Liver (tissue), 9 donors: ENCODE data around the gene FZD10. TPM values are rescaled to one million over a fixed set of nuclear protein-coding genes. Genes with fewer than 3 reads are reported as not detected.
A peak's percentile ranks its signal among the peaks of the same experiment; 100 is the strongest.

Experiments
- DNase-seq: peaks from one replicate; pipeline ENCODE4 v3.0.0-alpha.2; 2017; ENCODE audit warnings: low spot score
- H3K27ac ChIP-seq, 2 donors: one replicate each; pipeline ENCODE4 v1.7.0; 2013; ENCODE audit warnings: inconsistent platforms in 2 of 2, low read length in 2 of 2, control low read depth in 1 of 2, low read depth in 1 of 2, mild to moderate bottlenecking in 1 of 2
- H3K27me3 ChIP-seq, 4 donors: one replicate each; pipeline versions ENCODE4 v1.6.1 to v1.7.0; 2013; ENCODE audit warnings: low read length in 3 of 4, inconsistent platforms in 1 of 4, mild to moderate bottlenecking in 1 of 4, moderate library complexity in 1 of 4; ENCODE audit not compliant: control insufficient read depth in 4 of 4, insufficient read depth in 4 of 4
- H3K36me3 ChIP-seq, 4 donors: one replicate each; pipeline versions ENCODE4 v1.6.1 to v1.7.0; 2013; ENCODE audit warnings: low read length in 3 of 4, mild to moderate bottlenecking in 3 of 4, low read depth in 1 of 4, moderate library complexity in 1 of 4; ENCODE audit not compliant: control insufficient read depth in 4 of 4, insufficient read depth in 3 of 4
- H3K4me1 ChIP-seq, 4 donors: one replicate each; pipeline versions ENCODE4 v1.6.1 to v1.7.0; 2013; ENCODE audit warnings: low read length in 3 of 4, mild to moderate bottlenecking in 3 of 4, moderate library complexity in 1 of 4; ENCODE audit not compliant: control insufficient read depth in 4 of 4, insufficient read depth in 4 of 4
- H3K4me3 ChIP-seq, 3 donors: one replicate each; pipeline versions ENCODE4 v1.6.1 to v1.7.0; 2013; ENCODE audit warnings: low read length in 3 of 3, control low read depth in 1 of 3, low read depth in 1 of 3, mild to moderate bottlenecking in 1 of 3
- H3K9ac ChIP-seq, 2 donors: one replicate each; pipeline ENCODE4 v1.7.0; 2013; ENCODE audit warnings: low read length in 2 of 2, mild to moderate bottlenecking in 2 of 2, moderate library complexity in 2 of 2, control low read depth in 1 of 2, low read depth in 1 of 2
- H3K9me3 ChIP-seq, 4 donors: one replicate each; pipeline versions ENCODE4 v1.6.1 to v1.7.0; 2013; ENCODE audit warnings: low read length in 3 of 4; ENCODE audit not compliant: control insufficient read depth in 4 of 4
- FOXA1 ChIP-seq: IDR thresholded peaks from 2 replicates; pipeline ENCODE4 v1.6.1; 2016; ENCODE audit warnings: antibody characterized with exemption
- FOXA2 ChIP-seq: IDR thresholded peaks from 2 replicates; pipeline ENCODE4 v1.6.1; 2016; ENCODE audit warnings: antibody characterized with exemption
- GABPA ChIP-seq, 2 donors: IDR thresholded peaks in 1 of 2; conservative IDR thresholded peaks in 1 of 2; 2 replicates each; pipeline ENCODE4 v1.6.1; 2016; ENCODE audit warnings: antibody characterized with exemption in 2 of 2, mild to moderate bottlenecking in 1 of 2, moderate library complexity in 1 of 2
- HNF4A ChIP-seq, 2 donors: conservative IDR thresholded peaks; 2 replicates each; pipeline ENCODE4 v1.6.1; 2016; ENCODE audit warnings: antibody characterized with exemption in 2 of 2, mild to moderate bottlenecking in 2 of 2
- HNF4G ChIP-seq: IDR thresholded peaks from 2 replicates; pipeline ENCODE4 v1.6.1; 2016; ENCODE audit warnings: antibody characterized with exemption
- NR2F2 ChIP-seq: IDR thresholded peaks from 2 replicates; pipeline ENCODE4 v1.6.1; 2016; ENCODE audit warnings: antibody characterized with exemption
- RXRA ChIP-seq, 2 donors: IDR thresholded peaks; 2 replicates each; pipeline ENCODE4 v1.6.1; 2017 to 2018; ENCODE audit warnings: antibody characterized with exemption in 2 of 2, mild to moderate bottlenecking in 1 of 2
- SP1 ChIP-seq: IDR thresholded peaks from 2 replicates; pipeline ENCODE4 v1.6.1; 2018; ENCODE audit warnings: antibody characterized with exemption, mild to moderate bottlenecking
- TAF1 ChIP-seq: conservative IDR thresholded peaks from 2 replicates; pipeline ENCODE4 v1.6.1; 2016; ENCODE audit warnings: antibody characterized with exemption, mild to moderate bottlenecking
- YY1 ChIP-seq: IDR thresholded peaks from 2 replicates; pipeline ENCODE4 v1.6.1; 2016; ENCODE audit warnings: antibody characterized with exemption, mild to moderate bottlenecking
- WGBS: extraction: QIAGEN DNeasy Blood & Tissue Kit; methylation state at CpG from one replicate; pipeline ENCODE4 v1.1.7; 2013; 5-methylcytosine and 5-hydroxymethylcytosine counted together
- polyA plus RNA-seq, 2 donors: library from polyadenylated mRNA; stranded (reverse) in 1 of 2; unstranded in 1 of 2; fragments of 200-250 nt in 1 of 2; fragments of >200 nt in 1 of 2; fragmentation: Nextera tagmentation in 1 of 2; extraction: Ambion mirVana in 1 of 2; gene quantifications; one replicate each; pipeline versions ENCODE4 v1.2.1 to v1.2.3, GENCODE V29; 2013 to 2015
- total RNA-seq, 2 donors: library from RNA; depleted of rRNA; stranded (reverse); fragments of >200 nt; gene quantifications; one replicate each; pipeline ENCODE4 v1.2.3, GENCODE V29; 2014
- TF ChIP-seq, protein P1 (sequence below): IDR thresholded peaks from 2 replicates; pipeline ENCODE4 v1.6.1; 2016; ENCODE audit warnings: antibody characterized with exemption, mild to moderate bottlenecking
- TF ChIP-seq, protein P2 (sequence below): IDR thresholded peaks from 2 replicates; pipeline ENCODE4 v1.6.1; 2016; ENCODE audit warnings: antibody characterized with exemption
- TF ChIP-seq, protein P3 (sequence below): IDR thresholded peaks from 2 replicates; pipeline ENCODE4 v1.6.1; 2016; ENCODE audit warnings: antibody characterized with exemption
- TF ChIP-seq, protein P4 (sequence below): fragments of 150-350 bp; IDR thresholded peaks from 2 replicates; pipeline ENCODE4 v1.5.1; 2017; ENCODE audit warnings: improper control_type of control experiment, low read depth, low read length; ENCODE audit not compliant: missing input control
- donor health status: healthy.
- donor health status: healthy.
- donor health status: healthy.
- donor health status: healthy.
- donor health status: healthy.

FZD10 gene
- total and polyA plus RNA-seq, 4 donors, result 0.02 TPM; not detected in 3

DNA sequence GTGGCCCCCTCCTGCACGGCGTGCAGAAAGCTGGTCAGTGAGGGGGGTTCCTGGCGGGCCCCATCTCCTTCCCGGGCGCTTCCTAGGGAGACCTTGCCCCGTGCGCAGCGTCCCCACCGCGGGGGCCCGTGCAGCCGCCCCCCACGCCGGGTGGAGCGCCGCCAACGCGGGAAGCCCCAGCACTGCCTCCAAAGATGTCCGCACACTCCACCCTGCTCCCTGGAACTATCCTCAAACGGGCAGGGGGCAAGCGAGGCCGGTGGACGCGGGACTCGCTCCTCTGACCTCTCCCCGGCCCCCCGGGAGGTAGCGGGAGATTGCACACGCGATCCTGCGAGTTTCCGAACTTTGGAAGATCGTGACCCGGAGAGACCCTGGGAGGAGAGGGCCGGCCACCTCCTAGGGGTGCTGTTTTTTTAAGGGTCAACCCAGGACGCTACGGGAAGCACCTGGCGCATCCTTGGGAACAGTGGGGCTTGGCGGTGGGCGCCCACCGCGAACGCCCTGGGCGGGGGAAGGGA, 1.5 kb upstream of the FZD10 start (continued):
- TF ChIP-seq, protein P1, sequence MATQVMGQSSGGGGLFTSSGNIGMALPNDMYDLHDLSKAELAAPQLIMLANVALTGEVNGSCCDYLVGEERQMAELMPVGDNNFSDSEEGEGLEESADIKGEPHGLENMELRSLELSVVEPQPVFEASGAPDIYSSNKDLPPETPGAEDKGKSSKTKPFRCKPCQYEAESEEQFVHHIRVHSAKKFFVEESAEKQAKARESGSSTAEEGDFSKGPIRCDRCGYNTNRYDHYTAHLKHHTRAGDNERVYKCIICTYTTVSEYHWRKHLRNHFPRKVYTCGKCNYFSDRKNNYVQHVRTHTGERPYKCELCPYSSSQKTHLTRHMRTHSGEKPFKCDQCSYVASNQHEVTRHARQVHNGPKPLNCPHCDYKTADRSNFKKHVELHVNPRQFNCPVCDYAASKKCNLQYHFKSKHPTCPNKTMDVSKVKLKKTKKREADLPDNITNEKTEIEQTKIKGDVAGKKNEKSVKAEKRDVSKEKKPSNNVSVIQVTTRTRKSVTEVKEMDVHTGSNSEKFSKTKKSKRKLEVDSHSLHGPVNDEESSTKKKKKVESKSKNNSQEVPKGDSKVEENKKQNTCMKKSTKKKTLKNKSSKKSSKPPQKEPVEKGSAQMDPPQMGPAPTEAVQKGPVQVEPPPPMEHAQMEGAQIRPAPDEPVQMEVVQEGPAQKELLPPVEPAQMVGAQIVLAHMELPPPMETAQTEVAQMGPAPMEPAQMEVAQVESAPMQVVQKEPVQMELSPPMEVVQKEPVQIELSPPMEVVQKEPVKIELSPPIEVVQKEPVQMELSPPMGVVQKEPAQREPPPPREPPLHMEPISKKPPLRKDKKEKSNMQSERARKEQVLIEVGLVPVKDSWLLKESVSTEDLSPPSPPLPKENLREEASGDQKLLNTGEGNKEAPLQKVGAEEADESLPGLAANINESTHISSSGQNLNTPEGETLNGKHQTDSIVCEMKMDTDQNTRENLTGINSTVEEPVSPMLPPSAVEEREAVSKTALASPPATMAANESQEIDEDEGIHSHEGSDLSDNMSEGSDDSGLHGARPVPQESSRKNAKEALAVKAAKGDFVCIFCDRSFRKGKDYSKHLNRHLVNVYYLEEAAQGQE, result no peak

DNA sequence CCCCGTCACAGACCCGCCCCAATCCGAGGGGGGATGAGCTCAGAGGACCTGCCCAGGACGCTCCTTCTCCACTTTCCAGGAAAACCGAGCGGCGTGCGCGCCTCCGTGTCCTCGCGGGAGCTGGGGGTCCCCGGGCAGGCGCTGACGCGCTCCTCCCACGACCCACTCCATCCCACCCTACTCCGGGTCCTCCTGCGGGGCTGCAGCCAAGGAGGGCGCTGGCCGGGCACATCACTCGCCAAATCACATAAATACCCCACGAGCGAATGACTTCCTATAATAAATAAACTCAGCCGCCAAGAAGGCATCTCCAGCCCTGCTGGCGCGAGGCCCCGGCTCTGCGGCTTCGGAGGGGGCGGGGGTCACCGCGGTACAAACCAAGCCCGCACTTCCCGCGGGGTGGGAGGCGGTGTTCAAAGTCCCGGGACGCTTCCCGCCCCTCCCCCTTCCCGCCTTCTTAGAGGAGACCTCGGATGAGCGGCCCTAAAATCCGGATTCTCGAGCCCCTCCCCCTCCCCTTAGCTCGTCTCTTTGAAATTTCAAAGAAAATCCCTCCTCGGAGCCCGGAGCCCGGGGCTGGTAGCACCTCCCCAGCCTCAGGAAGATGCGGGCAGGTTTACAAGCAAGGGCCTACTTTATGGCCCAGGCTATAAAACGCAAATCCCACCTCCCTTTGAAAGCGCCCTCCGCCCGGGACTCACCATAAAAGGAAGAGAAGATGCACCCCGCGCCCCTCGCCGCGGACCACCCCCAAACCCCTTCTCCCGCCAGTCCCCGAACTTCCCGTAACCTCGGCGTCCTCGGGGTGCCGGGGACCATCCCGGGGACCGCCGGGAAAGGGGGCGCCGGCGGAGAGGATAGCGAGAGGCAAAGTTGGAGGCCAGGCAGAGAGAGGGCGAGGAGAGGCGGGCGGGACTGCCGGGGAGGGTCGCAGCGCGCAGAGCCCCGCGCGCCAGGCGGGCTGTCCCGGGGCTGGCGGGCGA, 712 bp upstream of the FZD10 start:
- H3K27ac ChIP-seq, result no peak overlapping the region
- no peak overlapping the region for H3K9ac ChIP-seq
- DNase-seq, result no peak
- H3K27me3 ChIP-seq, result peaks cover 3 to 31% (median 20%) of the 10 kb centered on the region in 4 donors
- H3K9me3 ChIP-seq, result no peaks in the 10 kb centered on the region
- no peak for TF ChIP-seq YY1
- 3% methylated on average over 87 of the region's 87 CpGs for WGBS
- H3K36me3 ChIP-seq, result no peaks in the 10 kb centered on the region
- peaks cover 2 to 16% (median 10%) of the 10 kb centered on the region in 4 donors for H3K4me1 ChIP-seq
- H3K4me3 ChIP-seq, result peak overlapping the region in 1 of 3 donors; percentile 50

DNA sequence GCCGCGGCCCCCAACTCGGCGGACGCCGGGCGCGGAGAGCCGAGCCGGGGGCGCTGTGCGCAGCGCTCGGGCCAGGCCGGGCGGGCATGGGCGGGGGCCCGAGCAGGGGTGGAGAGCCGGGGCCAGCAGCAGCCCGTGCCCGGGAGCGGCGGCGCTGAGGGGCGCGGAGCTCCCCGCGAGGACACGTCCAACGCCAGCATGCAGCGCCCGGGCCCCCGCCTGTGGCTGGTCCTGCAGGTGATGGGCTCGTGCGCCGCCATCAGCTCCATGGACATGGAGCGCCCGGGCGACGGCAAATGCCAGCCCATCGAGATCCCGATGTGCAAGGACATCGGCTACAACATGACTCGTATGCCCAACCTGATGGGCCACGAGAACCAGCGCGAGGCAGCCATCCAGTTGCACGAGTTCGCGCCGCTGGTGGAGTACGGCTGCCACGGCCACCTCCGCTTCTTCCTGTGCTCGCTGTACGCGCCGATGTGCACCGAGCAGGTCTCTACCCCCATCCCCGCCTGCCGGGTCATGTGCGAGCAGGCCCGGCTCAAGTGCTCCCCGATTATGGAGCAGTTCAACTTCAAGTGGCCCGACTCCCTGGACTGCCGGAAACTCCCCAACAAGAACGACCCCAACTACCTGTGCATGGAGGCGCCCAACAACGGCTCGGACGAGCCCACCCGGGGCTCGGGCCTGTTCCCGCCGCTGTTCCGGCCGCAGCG, 639 bp downstream of the FZD10 start:
- peaks cover 2 to 16% (median 10%) of the 10 kb centered on the region in 4 donors for H3K4me1 ChIP-seq
- no peak for DNase-seq
- WGBS, result 5% methylated on average over 78 of the region's 78 CpGs
- H3K27ac ChIP-seq, result no peak overlapping the region
- no peaks in the 10 kb centered on the region for H3K36me3 ChIP-seq
- H3K9me3 ChIP-seq, result no peaks in the 10 kb centered on the region
- TF ChIP-seq TAF1 (no peak), RXRA (IDR thresholded peaks at IDR 0.05) (no peak), GABPA (IDR thresholded peaks at IDR 0.05 in 1 of 2, conservative IDR thresholded peaks at IDR 0.05 in 1 of 2) (no peak), YY1 (no peak), FOXA2 (no peak), HNF4A (conservative IDR thresholded peaks at IDR 0.05) (no peak), HNF4G (no peak), NR2F2 (no peak), SP1 (no peak), FOXA1 (no peak)
- TF ChIP-seq, protein P2, sequence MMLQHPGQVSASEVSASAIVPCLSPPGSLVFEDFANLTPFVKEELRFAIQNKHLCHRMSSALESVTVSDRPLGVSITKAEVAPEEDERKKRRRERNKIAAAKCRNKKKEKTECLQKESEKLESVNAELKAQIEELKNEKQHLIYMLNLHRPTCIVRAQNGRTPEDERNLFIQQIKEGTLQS, result no peak
- TF ChIP-seq, protein P3, sequence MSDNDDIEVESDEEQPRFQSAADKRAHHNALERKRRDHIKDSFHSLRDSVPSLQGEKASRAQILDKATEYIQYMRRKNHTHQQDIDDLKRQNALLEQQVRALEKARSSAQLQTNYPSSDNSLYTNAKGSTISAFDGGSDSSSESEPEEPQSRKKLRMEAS, result no peak
- TF ChIP-seq, protein P4, sequence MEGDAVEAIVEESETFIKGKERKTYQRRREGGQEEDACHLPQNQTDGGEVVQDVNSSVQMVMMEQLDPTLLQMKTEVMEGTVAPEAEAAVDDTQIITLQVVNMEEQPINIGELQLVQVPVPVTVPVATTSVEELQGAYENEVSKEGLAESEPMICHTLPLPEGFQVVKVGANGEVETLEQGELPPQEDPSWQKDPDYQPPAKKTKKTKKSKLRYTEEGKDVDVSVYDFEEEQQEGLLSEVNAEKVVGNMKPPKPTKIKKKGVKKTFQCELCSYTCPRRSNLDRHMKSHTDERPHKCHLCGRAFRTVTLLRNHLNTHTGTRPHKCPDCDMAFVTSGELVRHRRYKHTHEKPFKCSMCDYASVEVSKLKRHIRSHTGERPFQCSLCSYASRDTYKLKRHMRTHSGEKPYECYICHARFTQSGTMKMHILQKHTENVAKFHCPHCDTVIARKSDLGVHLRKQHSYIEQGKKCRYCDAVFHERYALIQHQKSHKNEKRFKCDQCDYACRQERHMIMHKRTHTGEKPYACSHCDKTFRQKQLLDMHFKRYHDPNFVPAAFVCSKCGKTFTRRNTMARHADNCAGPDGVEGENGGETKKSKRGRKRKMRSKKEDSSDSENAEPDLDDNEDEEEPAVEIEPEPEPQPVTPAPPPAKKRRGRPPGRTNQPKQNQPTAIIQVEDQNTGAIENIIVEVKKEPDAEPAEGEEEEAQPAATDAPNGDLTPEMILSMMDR, result no peak
- peaks cover 3 to 31% (median 12%) of the 10 kb centered on the region in 4 donors for H3K27me3 ChIP-seq
- H3K4me3 ChIP-seq, result peak overlapping the region in 1 of 3 donors; percentile 50
- H3K9ac ChIP-seq, result no peak overlapping the region
